Subcutaneous adipose tissue (tissue), 4 donors: ENCODE measurements around the gene OR11G2. TPM values are rescaled to one million over a fixed set of nuclear protein-coding genes. Genes with fewer than 3 reads are reported as not detected.

Source experiments
- CTCF ChIP-seq: fragments of 450-650 bp; IDR thresholded peaks from one replicate; pipeline ENCODE4 v1.5.1; 2016; ENCODE audit warnings: low read depth, mild to moderate bottlenecking, control low read depth, antibody characterized with exemption, moderate library complexity
- small RNA-seq: library from RNA; depleted of rRNA; stranded (forward); fragments of <200 nt; gene quantifications from one replicate; pipeline ENCODE3, GENCODE V24; 2016
- total RNA-seq, 4 donors: library from RNA; depleted of rRNA; stranded (reverse); fragments of >200 nt; gene quantifications; one replicate each; pipeline ENCODE4 v1.1.0, GENCODE V29; 2016

Gene OR11G2
- total RNA-seq, 4 donors from 2014 or later, result not detected

GRCh38 chr14:20228681-20229080 lies 38.0 kb downstream of the OR11G2 start, which contains the start of gene OR11H7:
OR11H7 (plus strand) TSS chr14:20228981.
- TF ChIP-seq CTCF, result no peak

GRCh38 chr14:20247646-20248246 lies 57.0 kb downstream of the OR11G2 start:
- TF ChIP-seq CTCF, result no peak

Small RNA genes lying within 50 kb of the gene (small RNA-seq; reads per million reads assigned to genes)
- not detected for gene GTF2IP22

Other genes starting within 250 kb of the OR11G2 start
- not detected for gene OR4K15, start 215.3 kb upstream of the OR11G2 start, total RNA-seq
- gene OR4Q2, start 188.7 kb upstream of the OR11G2 start, total RNA-seq, result not detected
- gene OR4K14, start 171.6 kb upstream of the OR11G2 start, total RNA-seq, result not detected
- not detected for gene OR4K13, start 154.9 kb upstream of the OR11G2 start, total RNA-seq
- not detected for gene OR4L1, start 130.9 kb upstream of the OR11G2 start, total RNA-seq
- gene OR4K17, start 80.2 kb upstream of the OR11G2 start, total RNA-seq, result not detected
- gene OR4N5, start 52.1 kb upstream of the OR11G2 start, total RNA-seq, result not detected
- gene OR11H6, start 32.8 kb downstream of the OR11G2 start, total RNA-seq, result not detected
- gene OR11H7, start 38.1 kb downstream of the OR11G2 start, total RNA-seq, result not detected
- gene OR11H4, start 48.4 kb downstream of the OR11G2 start, total RNA-seq, result not detected
- gene TTC5, start 115.1 kb downstream of the OR11G2 start, total RNA-seq, result 10 to 100 TPM in 3 of 4 donors, 1 to 10 TPM in 1; 9.2 to 11.7 (median 10.8) TPM
- 10 to 100 TPM; 29.8 to 53.9 (median 43.1) TPM for gene CCNB1IP1, start 142.4 kb downstream of the OR11G2 start, total RNA-seq
- 10 to 100 TPM in 3 of 4 donors, 1 to 10 TPM in 1; 9.2 to 20.3 (median 15.4) TPM for gene PARP2, start 152.7 kb downstream of the OR11G2 start, total RNA-seq
- 10 to 100 TPM; 24.8 to 34.5 (median 28.2) TPM for gene TEP1, start 222.6 kb downstream of the OR11G2 start, total RNA-seq
- 1 to 10 TPM in 2 of 4 donors, under 1 TPM in 2; 0.16 to 3.4 (median 0.81) TPM for gene KLHL33, start 245.3 kb downstream of the OR11G2 start, total RNA-seq